Measurements from ENCODE around the gene CX3CR1.
A peak's percentile ranks its signal among the peaks of the same experiment; 100 is the strongest.

The CX3CR1 gene

GRCh38 chr3:39275963-39276593, 3.8 kb downstream of the CX3CR1 start:
- Histone ChIP-seq H3K9ac (ENCODE audit: low read depth, low read length) (peak overlapping the region; percentile 9), H3K4me1 (ENCODE audit: control insufficient read depth, insufficient read depth, low read length) (no peaks in the 10 kb centered on the region), H3K4me3 (ENCODE audit: low read depth, low read length) (no peak overlapping the region), H3K27me3 (ENCODE audit: control insufficient read depth, insufficient read depth, low read length) (no peaks in the 10 kb centered on the region), H3K36me3 (ENCODE audit: control insufficient read depth, insufficient read depth, low read length) (no peaks in the 10 kb centered on the region), H3K9me3 (ENCODE audit: control insufficient read depth, insufficient read depth, low read length) (no peaks in the 10 kb centered on the region)

DNA sequence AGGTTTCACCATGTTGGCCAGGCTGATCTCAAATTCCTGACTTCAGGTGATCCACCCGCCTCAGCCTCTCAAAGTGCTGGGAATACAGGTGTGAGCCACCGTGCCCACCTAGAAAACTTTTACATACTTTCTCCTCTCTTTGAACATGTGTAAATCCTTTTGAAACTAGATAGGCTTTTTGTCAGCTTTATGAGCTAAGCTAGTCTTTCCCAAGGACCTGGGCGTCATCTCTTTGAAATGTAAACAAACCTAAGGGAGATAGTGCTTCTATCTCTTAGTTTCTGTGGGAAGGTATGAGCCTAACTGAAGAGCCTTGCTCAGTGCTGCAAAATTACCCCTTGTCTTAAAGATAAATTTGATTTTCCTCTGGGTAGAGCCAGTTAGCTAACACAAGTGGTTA, 4.8 kb downstream of the CX3CR1 start:
- Histone ChIP-seq H3K9ac (ENCODE audit: low read depth, low read length) (no peak overlapping the region), H3K4me1 (ENCODE audit: control insufficient read depth, insufficient read depth, low read length) (no peaks in the 10 kb centered on the region), H3K27me3 (ENCODE audit: control insufficient read depth, insufficient read depth, low read length) (no peaks in the 10 kb centered on the region), H3K36me3 (ENCODE audit: control insufficient read depth, insufficient read depth, low read length) (no peaks in the 10 kb centered on the region), H3K9me3 (ENCODE audit: control insufficient read depth, insufficient read depth, low read length) (no peaks in the 10 kb centered on the region), H3K4me3 (ENCODE audit: low read depth, low read length) (no peak overlapping the region)

DNA sequence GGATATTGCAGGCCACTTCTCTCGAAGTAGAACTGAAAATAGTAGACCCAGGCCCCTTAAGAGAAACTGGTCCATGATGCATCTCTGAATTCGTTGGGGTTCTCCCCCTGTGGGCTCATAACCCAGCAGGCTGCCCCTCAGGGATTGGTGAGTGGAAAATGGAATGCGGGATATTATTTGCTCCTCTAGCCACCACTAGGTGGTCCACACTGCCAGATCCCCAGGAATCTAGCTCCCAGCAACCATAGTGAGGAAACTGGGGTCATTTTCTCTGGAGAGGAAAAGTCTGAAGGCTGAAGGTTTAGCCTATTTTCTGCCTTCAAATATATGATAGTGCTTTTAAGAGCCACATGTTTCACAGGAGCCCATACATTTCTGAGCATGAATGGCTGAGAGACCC, 6.7 kb downstream of the CX3CR1 start:
- H3K27me3 ChIP-seq (ENCODE audit: control insufficient read depth, insufficient read depth, low read length) = no peaks in the 10 kb centered on the region
- no peaks in the 10 kb centered on the region for H3K36me3 ChIP-seq (ENCODE audit: control insufficient read depth, insufficient read depth, low read length)
- H3K4me1 ChIP-seq (ENCODE audit: control insufficient read depth, insufficient read depth, low read length) = no peaks in the 10 kb centered on the region
- no peak overlapping the region for H3K4me3 ChIP-seq (ENCODE audit: low read depth, low read length)
- H3K9ac ChIP-seq (ENCODE audit: low read depth, low read length) = no peak overlapping the region
- no peaks in the 10 kb centered on the region for H3K9me3 ChIP-seq (ENCODE audit: control insufficient read depth, insufficient read depth, low read length)

- Histone ChIP-seq H3K36me3 (ENCODE audit: control insufficient read depth, insufficient read depth, low read length) (no peaks in the 10 kb centered on the region), H3K4me1 (ENCODE audit: control insufficient read depth, insufficient read depth, low read length) (no peaks in the 10 kb centered on the region), H3K27me3 (ENCODE audit: control insufficient read depth, insufficient read depth, low read length) (no peaks in the 10 kb centered on the region), H3K9ac (ENCODE audit: low read depth, low read length) (no peak overlapping the region), H3K4me3 (ENCODE audit: low read depth, low read length) (no peak overlapping the region), H3K9me3 (ENCODE audit: control insufficient read depth, insufficient read depth, low read length) (no peaks in the 10 kb centered on the region)
Observed at GRCh38 chr3:39272191-39272590, 7.6 kb downstream of the CX3CR1 start.

DNA sequence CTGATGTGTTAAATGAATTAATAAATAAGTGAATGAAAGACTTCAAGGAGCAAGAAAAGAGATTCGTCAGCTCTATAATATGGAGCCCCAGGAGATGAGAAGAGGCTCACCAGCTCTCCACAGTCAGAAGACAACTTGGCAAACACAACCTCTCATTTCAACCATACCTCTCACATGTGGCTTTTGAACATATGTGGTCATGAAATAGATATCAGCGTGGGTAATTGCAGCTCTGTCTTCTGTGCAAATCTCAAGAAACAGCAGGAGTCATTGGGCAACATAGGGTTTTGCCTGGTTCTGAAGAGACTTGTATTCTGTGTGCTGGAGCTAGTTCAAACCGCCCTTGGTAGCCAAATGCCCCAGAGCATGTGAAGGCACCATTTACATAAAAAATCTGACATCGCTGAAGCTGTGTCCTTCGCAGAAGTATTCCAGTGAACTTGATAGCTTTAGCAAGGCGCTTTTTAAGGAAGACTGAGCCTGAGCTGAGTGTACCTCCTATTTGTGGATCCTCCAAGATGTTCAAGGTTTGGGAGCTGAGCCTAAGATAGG, 8.4 kb downstream of the CX3CR1 start:
- Histone ChIP-seq H3K4me1 (ENCODE audit: control insufficient read depth, insufficient read depth, low read length) (no peaks in the 10 kb centered on the region), H3K9me3 (ENCODE audit: control insufficient read depth, insufficient read depth, low read length) (no peaks in the 10 kb centered on the region), H3K9ac (ENCODE audit: low read depth, low read length) (no peak overlapping the region), H3K4me3 (ENCODE audit: low read depth, low read length) (no peak overlapping the region), H3K36me3 (ENCODE audit: control insufficient read depth, insufficient read depth, low read length) (no peaks in the 10 kb centered on the region), H3K27me3 (ENCODE audit: control insufficient read depth, insufficient read depth, low read length) (no peaks in the 10 kb centered on the region)

- Histone ChIP-seq H3K9me3 (ENCODE audit: control insufficient read depth, insufficient read depth, low read length) (no peaks in the 10 kb centered on the region), H3K27me3 (ENCODE audit: control insufficient read depth, insufficient read depth, low read length) (no peaks in the 10 kb centered on the region), H3K9ac (ENCODE audit: low read depth, low read length) (no peak overlapping the region), H3K36me3 (ENCODE audit: control insufficient read depth, insufficient read depth, low read length) (no peaks in the 10 kb centered on the region), H3K4me3 (ENCODE audit: low read depth, low read length) (no peak overlapping the region), H3K4me1 (ENCODE audit: control insufficient read depth, insufficient read depth, low read length) (no peaks in the 10 kb centered on the region)
Observed at GRCh38 chr3:39269528-39269927, 10.3 kb downstream of the CX3CR1 start.

GRCh38 chr3:39268549-39268900, 11.3 kb downstream of the CX3CR1 start:
- Histone ChIP-seq H3K36me3 (ENCODE audit: control insufficient read depth, insufficient read depth, low read length) (no peaks in the 10 kb centered on the region), H3K4me3 (ENCODE audit: low read depth, low read length) (no peak overlapping the region), H3K9me3 (ENCODE audit: control insufficient read depth, insufficient read depth, low read length) (no peaks in the 10 kb centered on the region), H3K9ac (ENCODE audit: low read depth, low read length) (no peak overlapping the region), H3K4me1 (ENCODE audit: control insufficient read depth, insufficient read depth, low read length) (no peaks in the 10 kb centered on the region), H3K27me3 (ENCODE audit: control insufficient read depth, insufficient read depth, low read length) (no peaks in the 10 kb centered on the region)

DNA sequence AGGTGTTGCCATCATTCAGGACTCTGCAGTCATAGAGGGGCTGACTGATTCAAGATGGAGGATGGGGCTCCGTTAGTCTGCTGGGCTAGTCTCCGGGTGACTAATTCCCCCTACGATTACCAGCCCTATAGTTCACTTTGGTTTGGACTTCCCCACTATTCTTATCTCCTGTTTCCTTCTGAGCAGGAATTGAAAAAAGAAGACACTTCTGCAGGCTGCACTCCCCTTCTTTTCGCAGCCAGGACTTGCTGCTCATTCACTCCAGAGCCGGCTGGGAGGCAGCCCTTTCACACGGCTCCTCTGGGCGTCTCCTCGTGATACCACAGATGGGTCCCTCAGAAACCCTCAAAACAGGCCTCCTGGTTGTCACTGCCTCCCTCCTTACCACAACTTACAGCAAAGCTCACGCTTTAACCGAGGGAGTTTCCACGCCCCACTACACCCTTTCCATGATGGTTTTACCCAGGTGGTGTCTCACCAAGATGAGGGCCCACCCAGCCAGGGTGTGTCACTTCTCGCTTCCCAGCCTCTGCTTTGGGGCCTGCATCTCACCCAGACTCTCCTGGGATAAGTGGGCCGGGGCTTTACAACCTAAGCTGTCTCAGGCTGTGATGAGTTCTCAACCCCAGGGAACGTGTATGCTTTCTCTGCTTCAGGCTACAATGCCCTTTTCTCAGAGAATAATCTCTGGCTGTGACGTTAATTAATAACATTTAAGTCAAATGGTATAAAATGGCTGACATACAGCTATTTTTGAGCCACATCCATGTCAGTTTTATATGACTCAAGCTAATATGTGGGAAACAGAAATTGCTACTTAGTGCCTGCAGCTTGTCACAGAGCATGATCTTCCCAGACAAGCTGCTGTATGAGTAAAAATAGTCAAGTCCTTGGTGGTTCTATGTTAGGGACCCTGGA, 11.9 kb downstream of the CX3CR1 start:
- Histone ChIP-seq H3K36me3 (ENCODE audit: control insufficient read depth, insufficient read depth, low read length) (no peaks in the 10 kb centered on the region), H3K9ac (ENCODE audit: low read depth, low read length) (no peak overlapping the region), H3K4me3 (ENCODE audit: low read depth, low read length) (no peak overlapping the region), H3K9me3 (ENCODE audit: control insufficient read depth, insufficient read depth, low read length) (no peaks in the 10 kb centered on the region), H3K27me3 (ENCODE audit: control insufficient read depth, insufficient read depth, low read length) (no peaks in the 10 kb centered on the region), H3K4me1 (ENCODE audit: control insufficient read depth, insufficient read depth, low read length) (no peaks in the 10 kb centered on the region)

- H3K36me3 ChIP-seq (ENCODE audit: control insufficient read depth, insufficient read depth, low read length) = no peaks in the 10 kb centered on the region
- no peaks in the 10 kb centered on the region for H3K27me3 ChIP-seq (ENCODE audit: control insufficient read depth, insufficient read depth, low read length)
- no peaks in the 10 kb centered on the region for H3K4me1 ChIP-seq (ENCODE audit: control insufficient read depth, insufficient read depth, low read length)
- H3K4me3 ChIP-seq (ENCODE audit: low read depth, low read length) = no peak overlapping the region
- no peaks in the 10 kb centered on the region for H3K9me3 ChIP-seq (ENCODE audit: control insufficient read depth, insufficient read depth, low read length)
- H3K9ac ChIP-seq (ENCODE audit: low read depth, low read length) = no peak overlapping the region
Observed at GRCh38 chr3:39264053-39264452, 15.8 kb downstream of the CX3CR1 start.

DNA sequence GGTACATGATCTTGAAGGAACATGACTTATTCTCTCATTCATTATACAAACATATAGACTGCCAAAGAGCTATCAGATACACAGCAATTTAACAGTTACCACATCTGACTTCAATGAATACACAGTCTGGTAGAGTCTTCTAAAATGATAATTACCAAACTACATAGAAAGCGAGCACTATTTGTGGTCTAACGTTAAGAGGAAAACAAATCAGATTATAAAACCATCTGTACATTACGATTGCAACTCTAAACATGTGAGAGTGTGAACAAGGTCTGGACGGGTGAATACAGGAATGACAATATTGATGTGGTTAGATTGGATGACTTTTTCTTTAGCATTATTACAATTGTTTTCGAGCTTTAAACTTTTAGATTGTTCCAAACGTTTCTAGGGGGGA, 16.3 kb downstream of the CX3CR1 start:
- H3K9me3 ChIP-seq (ENCODE audit: control insufficient read depth, insufficient read depth, low read length) = no peaks in the 10 kb centered on the region
- no peaks in the 10 kb centered on the region for H3K4me1 ChIP-seq (ENCODE audit: control insufficient read depth, insufficient read depth, low read length)
- no peak overlapping the region for H3K4me3 ChIP-seq (ENCODE audit: low read depth, low read length)
- H3K27me3 ChIP-seq (ENCODE audit: control insufficient read depth, insufficient read depth, low read length) = no peaks in the 10 kb centered on the region
- no peaks in the 10 kb centered on the region for H3K36me3 ChIP-seq (ENCODE audit: control insufficient read depth, insufficient read depth, low read length)
- H3K9ac ChIP-seq (ENCODE audit: low read depth, low read length) = no peak overlapping the region

- no peaks in the 10 kb centered on the region for H3K4me1 ChIP-seq (ENCODE audit: control insufficient read depth, insufficient read depth, low read length)
- H3K9ac ChIP-seq (ENCODE audit: low read depth, low read length) = no peak overlapping the region
- H3K9me3 ChIP-seq (ENCODE audit: control insufficient read depth, insufficient read depth, low read length) = no peaks in the 10 kb centered on the region
- no peaks in the 10 kb centered on the region for H3K27me3 ChIP-seq (ENCODE audit: control insufficient read depth, insufficient read depth, low read length)
- H3K4me3 ChIP-seq (ENCODE audit: low read depth, low read length) = no peak overlapping the region
- no peaks in the 10 kb centered on the region for H3K36me3 ChIP-seq (ENCODE audit: control insufficient read depth, insufficient read depth, low read length)
Observed at GRCh38 chr3:39262846-39263245, 17.0 kb downstream of the CX3CR1 start.

DNA sequence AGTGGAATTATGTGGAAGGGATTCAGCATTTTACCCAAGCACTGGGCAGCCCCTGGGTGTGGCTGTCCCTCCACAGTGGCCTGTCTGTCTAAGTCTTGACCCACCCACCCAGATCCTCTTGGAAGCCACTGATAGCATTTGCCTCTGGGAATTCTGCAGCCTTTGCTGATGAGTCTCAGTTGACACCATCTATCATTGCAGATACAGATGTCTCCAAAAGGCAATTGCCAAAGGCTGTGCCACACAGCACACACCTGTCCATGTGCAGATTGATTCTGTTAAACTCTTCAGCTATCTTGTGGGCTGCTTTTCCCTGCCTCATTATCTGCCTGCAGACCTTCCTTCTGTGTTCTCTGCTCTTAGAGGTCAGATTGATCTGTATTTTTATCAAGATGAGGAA, 18.1 kb downstream of the CX3CR1 start:
- H3K4me3 ChIP-seq (ENCODE audit: low read depth, low read length) = no peak overlapping the region
- H3K27me3 ChIP-seq (ENCODE audit: control insufficient read depth, insufficient read depth, low read length) = no peaks in the 10 kb centered on the region

More for the DNA sequence above, 18.1 kb downstream of the CX3CR1 start:
- Histone ChIP-seq H3K36me3 (ENCODE audit: control insufficient read depth, insufficient read depth, low read length) (no peaks in the 10 kb centered on the region), H3K9ac (ENCODE audit: low read depth, low read length) (no peak overlapping the region), H3K4me1 (ENCODE audit: control insufficient read depth, insufficient read depth, low read length) (no peaks in the 10 kb centered on the region), H3K9me3 (ENCODE audit: control insufficient read depth, insufficient read depth, low read length) (no peaks in the 10 kb centered on the region)

All from iPS-15b (cell line).